Retina (tissue), 1 donor: ENCODE data around the gene FAM221B.

Source experiments
- DNase-seq: peaks from one replicate; pipeline ENCODE4 v3.0.0-alpha.2; 2016

Gene FAM221B

GRCh38 chr9:35845824-35846771 is 17.6 kb upstream of the FAM221B start:
- no peak for DNase-seq

- DNase-seq: no peak
These were observed 16.2 kb upstream of the FAM221B start for GRCh38 chr9:35844628-35845270.

- no peak for DNase-seq
These were observed 14.3 kb upstream of the FAM221B start for GRCh38 chr9:35842795-35843194.

DNA sequence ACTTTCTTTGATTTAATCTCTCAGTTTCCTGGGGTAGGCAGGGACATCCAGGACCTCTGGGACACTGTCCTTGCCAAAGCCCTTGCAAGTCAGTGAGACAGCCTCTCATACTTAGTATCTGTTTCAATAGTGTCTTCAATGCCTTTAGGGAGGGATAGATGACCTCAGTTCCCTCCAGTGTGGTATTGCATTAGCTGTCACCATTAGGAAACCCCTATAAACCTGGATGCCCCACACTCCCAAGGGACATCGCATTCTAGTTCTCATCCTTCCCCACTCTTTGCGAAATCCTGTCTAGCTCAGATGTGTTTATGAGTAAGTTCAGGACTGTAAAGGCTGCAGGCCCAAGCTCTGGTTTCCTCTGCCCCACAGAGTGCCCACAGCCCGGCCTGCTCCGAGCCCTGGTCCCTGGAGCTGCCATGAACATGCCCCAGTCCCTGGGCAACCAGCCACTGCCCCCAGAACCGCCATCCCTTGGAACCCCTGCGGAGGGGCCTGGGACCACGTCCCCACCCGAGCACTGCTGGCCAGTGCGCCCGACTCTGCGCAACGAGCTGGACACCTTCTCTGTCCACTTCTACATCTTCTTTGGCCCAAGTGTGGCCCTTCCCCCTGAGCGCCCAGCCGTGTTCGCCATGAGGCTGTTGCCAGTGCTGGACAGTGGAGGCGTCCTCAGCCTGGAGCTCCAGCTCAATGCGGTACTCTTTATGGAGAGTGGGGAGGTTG is 13.7 kb upstream of the FAM221B start:
- no peak for DNase-seq

DNA sequence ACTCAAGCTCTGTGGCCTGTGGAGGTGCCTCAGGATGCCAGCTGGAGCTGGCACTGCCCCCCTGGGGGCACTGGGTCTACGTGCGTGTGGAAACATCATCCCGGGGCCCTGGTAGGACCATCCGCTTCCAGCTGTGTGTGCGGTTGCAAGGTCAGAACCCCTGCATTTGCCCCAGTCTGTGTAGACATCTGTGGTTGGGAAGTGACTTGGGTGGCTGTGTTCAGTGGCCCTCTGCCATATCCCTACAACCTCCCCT is 13.0 kb upstream of the FAM221B start:
- DNase-seq: no peak

GRCh38 chr9:35840881-35841644 is 12.5 kb upstream of the FAM221B start:
- DNase-seq: no peak

DNA sequence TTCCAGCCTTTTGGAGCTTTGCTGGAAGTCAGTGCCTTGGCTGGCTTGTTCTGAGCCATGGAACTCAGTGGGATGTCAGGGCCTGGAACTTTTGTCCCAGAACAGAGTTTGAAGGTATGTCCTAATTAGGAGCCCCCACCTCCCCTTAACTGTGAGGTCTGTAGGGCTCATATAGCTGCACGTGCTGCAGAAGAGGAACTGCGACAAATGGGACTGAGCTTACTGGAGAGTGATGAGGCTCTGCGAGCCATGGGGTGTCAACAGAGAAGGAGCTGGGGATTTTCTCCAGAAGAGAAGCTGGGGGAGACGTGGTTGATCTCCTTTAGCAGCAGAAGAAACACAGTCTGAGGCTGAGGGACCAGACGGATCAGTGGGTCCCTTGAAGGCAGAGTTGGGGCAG is 11.4 kb upstream of the FAM221B start:
- no peak for DNase-seq

DNA sequence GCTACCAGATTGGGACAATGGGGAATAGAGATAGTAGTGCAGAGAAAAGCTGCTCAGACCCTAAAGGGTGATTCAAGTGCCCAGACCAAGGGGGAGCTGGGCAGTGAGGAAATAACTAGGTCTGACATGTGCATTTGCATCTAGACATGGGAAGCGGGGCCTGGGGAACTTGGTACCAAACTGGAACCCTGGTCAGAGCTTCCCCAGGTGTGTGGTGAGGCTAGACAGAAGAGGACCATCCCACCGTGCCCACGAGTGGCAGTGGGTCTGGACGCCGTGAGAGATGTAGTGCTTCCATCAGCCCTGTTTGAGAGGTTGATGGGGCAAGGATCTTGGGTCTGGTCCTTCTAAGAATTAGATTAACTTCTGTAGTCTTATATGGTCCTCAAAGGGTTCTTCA is 8.1 kb upstream of the FAM221B start:
- DNase-seq: no peak

GRCh38 chr9:35835766-35836165 is 7.2 kb upstream of the FAM221B start:
- peak; percentile 38 for DNase-seq

GRCh38 chr9:35835216-35835632 is 6.7 kb upstream of the FAM221B start:
- no peak for DNase-seq

GRCh38 chr9:35834260-35835215 is 6.0 kb upstream of the FAM221B start:
- DNase-seq: no peak

DNA sequence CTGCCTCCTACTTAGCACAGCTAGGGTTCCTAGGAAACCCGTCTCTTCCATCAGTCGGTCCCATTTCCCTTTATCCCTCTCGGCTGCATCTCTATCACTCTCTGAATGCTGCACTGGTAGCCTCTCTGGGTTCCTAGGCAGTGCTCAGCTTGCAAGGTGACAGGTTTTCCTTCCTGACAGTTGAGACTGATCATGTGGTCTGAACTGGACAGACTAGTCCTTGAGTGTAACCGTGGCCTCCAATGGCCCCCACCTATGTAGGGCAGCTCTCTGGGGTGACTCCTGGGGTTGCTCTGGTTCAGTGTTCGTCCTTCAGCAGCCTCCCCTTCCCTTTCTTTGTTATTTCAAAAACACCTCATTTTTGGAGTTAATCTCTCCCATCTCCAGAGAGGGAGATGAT is 4.3 kb upstream of the FAM221B start:
- no peak for DNase-seq

GRCh38 chr9:35831040-35831439 is 2.5 kb upstream of the FAM221B start:
- no peak for DNase-seq

DNA sequence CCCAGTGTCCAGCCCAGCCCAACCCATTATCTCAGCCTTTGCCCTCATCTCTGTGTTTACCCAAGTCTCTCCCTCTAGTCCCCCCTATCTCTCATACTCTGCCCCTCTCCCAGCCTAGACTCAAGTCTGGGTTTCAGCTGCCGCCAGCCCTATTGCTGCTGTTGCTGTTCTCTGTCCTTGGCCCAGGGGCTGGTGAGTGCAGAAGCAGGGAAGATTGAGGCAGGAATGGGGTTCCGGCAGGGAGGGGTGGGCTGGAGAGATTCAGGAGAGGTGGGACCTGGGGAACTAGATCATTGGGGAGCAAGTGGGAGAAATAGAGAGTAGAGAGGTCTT is 1.2 kb upstream of the FAM221B start:
- peak; percentile 41 for DNase-seq

DNA sequence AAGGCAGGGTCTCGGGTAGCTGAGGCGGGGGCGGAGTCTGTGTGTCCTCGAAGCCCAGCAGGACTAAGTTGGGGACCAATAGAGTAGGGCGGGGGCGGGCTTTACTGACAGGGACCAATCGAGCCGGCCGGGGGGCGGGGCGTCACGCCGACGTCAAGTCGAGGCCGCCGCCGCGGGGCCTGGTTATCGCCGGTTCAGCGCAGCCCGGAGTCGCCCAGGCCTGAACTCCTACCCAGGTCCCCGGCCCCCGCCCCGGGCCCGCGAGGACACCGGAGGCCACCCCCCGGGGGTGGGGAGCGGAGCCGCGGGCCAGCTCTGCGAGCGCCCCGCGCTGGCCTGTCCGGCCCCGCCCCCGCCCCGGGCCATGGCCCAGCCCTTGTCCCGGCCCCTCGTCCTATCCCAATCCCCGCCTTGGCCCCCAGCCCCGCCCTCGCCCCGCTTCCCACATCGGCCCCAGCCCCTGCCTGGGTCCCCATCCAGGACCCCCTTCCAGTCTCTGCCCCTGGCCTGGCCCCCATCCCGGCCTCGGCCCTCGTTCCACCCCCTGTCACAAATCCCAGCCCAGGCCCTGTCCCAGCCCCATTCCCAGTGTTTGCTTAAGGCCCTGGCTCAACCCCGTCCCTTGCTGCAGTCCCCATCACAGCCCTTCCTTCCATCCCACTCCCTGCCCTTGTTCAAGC is 692 bp upstream of the FAM221B start, which contains the start of gene TMEM8B:
Gene TMEM8B, plus strand, starts transcription at position 145 of the 680 bp plus-strand sequence. Its CDS starts 220 bp downstream, at position 365.
- no peak for DNase-seq

DNA sequence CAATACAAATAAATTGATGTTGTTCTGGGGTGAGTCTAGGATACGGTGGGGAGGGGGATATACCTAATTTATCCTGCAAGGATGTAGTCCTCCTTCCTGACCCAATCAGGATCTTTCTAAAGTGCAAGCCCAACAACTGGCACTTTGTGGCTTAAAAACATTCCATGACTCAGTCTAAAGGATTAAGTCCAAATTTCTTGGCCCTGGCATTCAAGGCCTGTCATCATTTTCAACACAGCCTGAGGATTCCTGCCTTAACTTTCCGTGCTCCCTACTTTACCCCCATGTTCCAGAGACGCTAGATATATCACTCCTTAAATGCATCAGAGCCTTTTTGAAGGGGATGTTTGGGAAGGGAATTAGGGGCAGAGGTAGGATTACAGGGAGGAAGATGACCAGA is 1.0 kb downstream of the FAM221B start:
- no peak for DNase-seq

GRCh38 chr9:35826071-35826701 is 2.3 kb downstream of the FAM221B start:
- DNase-seq: peak; percentile 58

GRCh38 chr9:35822926-35823325 is 5.6 kb downstream of the FAM221B start:
- no peak for DNase-seq

GRCh38 chr9:35820076-35820475 is 8.5 kb downstream of the FAM221B start:
- DNase-seq: no peak

- no peak for DNase-seq
These were observed 10.2 kb downstream of the FAM221B start for GRCh38 chr9:35818341-35818740.

GRCh38 chr9:35816708-35817107 is 11.8 kb downstream of the FAM221B start:
- DNase-seq: no peak
